IMR-90 (cell line): Measurements from ENCODE around the gene XPO6.

ENCODE experiments used
- CEBPB ChIP-seq: IDR thresholded peaks from 2 replicates; pipeline ENCODE4 v1.6.1; 2012; ENCODE audit warnings: low read depth, low read length, improper control_type of control experiment
- CHD1 ChIP-seq: IDR thresholded peaks from 2 replicates; pipeline ENCODE4 v1.6.1; 2012; ENCODE audit warnings: low read depth, low read length, improper control_type of control experiment
- FOS ChIP-seq: fragments of 150-350 bp; IDR thresholded peaks from 2 replicates; pipeline ENCODE4 v1.6.1; 2016; ENCODE audit warnings: low read depth, low read length
- MAFK ChIP-seq: IDR thresholded peaks from 2 replicates; pipeline ENCODE4 v1.6.1; 2012; ENCODE audit warnings: low read depth, low read length, improper control_type of control experiment
- MAZ ChIP-seq: IDR thresholded peaks from 2 replicates; pipeline ENCODE4 v1.6.1; 2012; ENCODE audit warnings: low read depth, mild to moderate bottlenecking, low read length, improper control_type of control experiment, moderate library complexity, borderline replicate concordance
- MXI1 ChIP-seq: IDR thresholded peaks from 2 replicates; pipeline ENCODE4 v1.6.1; 2012; ENCODE audit warnings: low read depth, mild to moderate bottlenecking, low read length, moderate library complexity, borderline replicate concordance
- POLR2A ChIP-seq: IDR thresholded peaks from 2 replicates; pipeline ENCODE4 v1.6.1; 2012; ENCODE audit warnings: mild to moderate bottlenecking, low read depth, low read length
- SMC3 ChIP-seq: fragments of 150-350 bp; IDR thresholded peaks from 2 replicates; pipeline ENCODE4 v1.6.1; 2016; ENCODE audit warnings: low read depth, mild to moderate bottlenecking, antibody characterized with exemption, low read length, moderate library complexity
- TF ChIP-seq, protein P1 (sequence below): conservative IDR thresholded peaks from 2 replicates; pipeline ENCODE4 v1.5.1; 2012; ENCODE audit warnings: mild to moderate bottlenecking, low read depth, low read length, improper control_type of control experiment
- TF ChIP-seq, protein P2 (sequence below): fragments of 150-350 bp; IDR thresholded peaks from 2 replicates; pipeline ENCODE4 v1.6.1; 2016; ENCODE audit warnings: low read depth, mild to moderate bottlenecking, low read length, moderate library complexity, borderline replicate concordance

DNA sequence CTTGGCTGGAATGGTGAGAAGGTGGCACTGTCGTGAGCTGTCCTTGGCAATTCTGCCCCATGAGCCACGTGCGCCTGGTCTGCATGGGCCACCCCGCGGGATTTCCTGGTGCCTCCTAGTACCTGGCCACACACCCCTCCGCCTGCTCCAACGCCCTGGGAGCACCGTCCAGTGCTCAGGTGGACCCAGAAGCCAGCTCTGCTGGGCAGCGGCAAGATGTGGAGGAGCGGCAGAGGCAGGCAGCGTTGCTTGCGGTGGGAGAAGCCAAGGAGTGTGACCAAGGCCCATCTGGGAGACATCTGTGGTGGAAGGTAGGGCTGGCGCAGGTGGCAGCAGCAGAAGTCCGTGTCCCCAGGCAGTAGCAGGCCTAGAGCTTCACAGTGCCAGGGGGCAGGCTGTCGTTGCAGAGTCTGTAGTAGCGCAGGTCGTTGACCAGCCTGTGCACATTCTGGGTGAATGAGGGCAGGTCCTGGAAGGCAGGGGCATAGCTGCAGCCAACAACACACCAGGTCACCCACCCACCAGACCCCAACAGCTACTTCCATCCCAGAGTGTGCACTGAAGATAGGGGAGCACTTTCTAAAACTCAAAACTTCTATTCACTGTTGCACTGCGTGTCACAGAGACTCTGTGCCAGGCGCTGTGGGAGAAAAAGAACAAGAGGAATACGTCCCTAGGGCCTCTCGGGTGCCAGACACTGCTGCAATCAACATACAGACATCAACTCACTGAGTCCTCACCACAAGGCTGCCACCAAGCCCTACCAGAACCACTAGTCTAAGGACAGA lies 113.4 kb downstream of the XPO6 start:
- TF ChIP-seq POLR2A (no peak), SMC3 (no peak), MXI1 (no peak), MAFK (no peak), CHD1 (no peak), CEBPB (no peak), MAZ (no peak), FOS (no peak)
- TF ChIP-seq, protein P1, sequence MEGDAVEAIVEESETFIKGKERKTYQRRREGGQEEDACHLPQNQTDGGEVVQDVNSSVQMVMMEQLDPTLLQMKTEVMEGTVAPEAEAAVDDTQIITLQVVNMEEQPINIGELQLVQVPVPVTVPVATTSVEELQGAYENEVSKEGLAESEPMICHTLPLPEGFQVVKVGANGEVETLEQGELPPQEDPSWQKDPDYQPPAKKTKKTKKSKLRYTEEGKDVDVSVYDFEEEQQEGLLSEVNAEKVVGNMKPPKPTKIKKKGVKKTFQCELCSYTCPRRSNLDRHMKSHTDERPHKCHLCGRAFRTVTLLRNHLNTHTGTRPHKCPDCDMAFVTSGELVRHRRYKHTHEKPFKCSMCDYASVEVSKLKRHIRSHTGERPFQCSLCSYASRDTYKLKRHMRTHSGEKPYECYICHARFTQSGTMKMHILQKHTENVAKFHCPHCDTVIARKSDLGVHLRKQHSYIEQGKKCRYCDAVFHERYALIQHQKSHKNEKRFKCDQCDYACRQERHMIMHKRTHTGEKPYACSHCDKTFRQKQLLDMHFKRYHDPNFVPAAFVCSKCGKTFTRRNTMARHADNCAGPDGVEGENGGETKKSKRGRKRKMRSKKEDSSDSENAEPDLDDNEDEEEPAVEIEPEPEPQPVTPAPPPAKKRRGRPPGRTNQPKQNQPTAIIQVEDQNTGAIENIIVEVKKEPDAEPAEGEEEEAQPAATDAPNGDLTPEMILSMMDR, result no peak
- TF ChIP-seq, protein P2, sequence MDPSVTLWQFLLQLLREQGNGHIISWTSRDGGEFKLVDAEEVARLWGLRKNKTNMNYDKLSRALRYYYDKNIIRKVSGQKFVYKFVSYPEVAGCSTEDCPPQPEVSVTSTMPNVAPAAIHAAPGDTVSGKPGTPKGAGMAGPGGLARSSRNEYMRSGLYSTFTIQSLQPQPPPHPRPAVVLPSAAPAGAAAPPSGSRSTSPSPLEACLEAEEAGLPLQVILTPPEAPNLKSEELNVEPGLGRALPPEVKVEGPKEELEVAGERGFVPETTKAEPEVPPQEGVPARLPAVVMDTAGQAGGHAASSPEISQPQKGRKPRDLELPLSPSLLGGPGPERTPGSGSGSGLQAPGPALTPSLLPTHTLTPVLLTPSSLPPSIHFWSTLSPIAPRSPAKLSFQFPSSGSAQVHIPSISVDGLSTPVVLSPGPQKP, result no peak
